ENCODE data around the gene DGKE.

DGKE gene

GRCh38 chr17:56913867-56914580 lies 80.1 kb downstream of the DGKE start, which contains the start of gene TRIM25:
TSS of gene TRIM25 (minus strand) at chr17:56914049. CDS start at chr17:56913988, 61 bp downstream.
- peak within 1 kb of the TSS; percentile 89 for H3K9ac ChIP-seq (ENCODE audit: low read length)
- peak within 1 kb of the TSS; percentile 87 for H3K4me3 ChIP-seq (ENCODE audit: low read length)
- no peaks in the 10 kb centered on the region for H3K27me3 ChIP-seq (replicated peaks; ENCODE audit: insufficient read depth, low read length)
- peak; percentile 94 for DNase-seq
- H3K4me2 ChIP-seq (ENCODE audit: low read depth, low read length): peak within 1 kb of the TSS; percentile 93
- peaks cover 53% of the 10 kb centered on the region for H3K79me2 ChIP-seq (ENCODE audit: low read length)
- H3K36me3 ChIP-seq (replicated peaks; ENCODE audit: insufficient read depth, low read length): no peaks in the 10 kb centered on the region
- peaks cover 9% of the 10 kb centered on the region for H3K4me1 ChIP-seq (ENCODE audit: low read length)
- TF ChIP-seq CTCF (IDR thresholded peaks at IDR 0.05; ENCODE audit: low read length) (no peak), EZH2 (optimal IDR thresholded peaks at IDR 0.05; ENCODE audit: low read depth, low read length) (no peak), EZH2phosphoT487 (IDR thresholded peaks at IDR 0.05; ENCODE audit: low read length) (no peak)
- H3K27ac ChIP-seq (ENCODE audit: low read length): peak within 1 kb of the TSS; percentile 82
- peaks cover 13% of the 10 kb centered on the region for H4K20me1 ChIP-seq (ENCODE audit: insufficient read depth, low read length)
- H3F3A ChIP-seq (ENCODE audit: insufficient read depth, low read length): peaks cover 21% of the 10 kb centered on the region
- H2AFZ ChIP-seq (ENCODE audit: low read length): peak within 1 kb of the TSS; percentile 67
- no peaks in the 10 kb centered on the region for H3K9me2 ChIP-seq (replicated peaks; ENCODE audit: insufficient read depth, low read length)
- H3K9me3 ChIP-seq (replicated peaks; ENCODE audit: insufficient read depth, low read length): no peaks in the 10 kb centered on the region

- Histone ChIP-seq H3K9me2 (replicated peaks; ENCODE audit: insufficient read depth, low read length) (no peaks in the 10 kb centered on the region), H3K9ac (ENCODE audit: low read length) (peak overlapping the region; percentile 89), H4K20me1 (ENCODE audit: insufficient read depth, low read length) (peaks cover 10% of the 10 kb centered on the region), H3K4me2 (ENCODE audit: low read depth, low read length) (peak overlapping the region; percentile 79), H3K27ac (ENCODE audit: low read length) (peak overlapping the region; percentile 82; the same call in 1 of the 2 replicates), H3K9me3 (replicated peaks; ENCODE audit: insufficient read depth, low read length) (no peaks in the 10 kb centered on the region), H3K79me2 (ENCODE audit: low read length) (peaks cover 46% of the 10 kb centered on the region), H3K4me1 (ENCODE audit: low read length) (peaks cover 5% of the 10 kb centered on the region), H2AFZ (ENCODE audit: low read length) (peak overlapping the region; percentile 67), H3K4me3 (ENCODE audit: low read length) (peak overlapping the region; percentile 87), H3K27me3 (replicated peaks; ENCODE audit: insufficient read depth, low read length) (no peaks in the 10 kb centered on the region), H3K36me3 (replicated peaks; ENCODE audit: insufficient read depth, low read length) (no peaks in the 10 kb centered on the region), H3F3A (ENCODE audit: insufficient read depth, low read length) (peaks cover 16% of the 10 kb centered on the region)
- no peak for DNase-seq
- TF ChIP-seq CTCF (IDR thresholded peaks at IDR 0.05; ENCODE audit: low read length) (no peak), EZH2phosphoT487 (IDR thresholded peaks at IDR 0.05; ENCODE audit: low read length) (no peak), EZH2 (optimal IDR thresholded peaks at IDR 0.05; ENCODE audit: low read depth, low read length) (no peak)
Measured at GRCh38 chr17:56914581-56915273, 80.8 kb downstream of the DGKE start.

- Histone ChIP-seq H3K4me1 (ENCODE audit: low read length) (no peaks in the 10 kb centered on the region), H3K36me3 (replicated peaks; ENCODE audit: insufficient read depth, low read length) (no peaks in the 10 kb centered on the region), H3K79me2 (ENCODE audit: low read length) (peaks cover 16% of the 10 kb centered on the region), H3F3A (ENCODE audit: insufficient read depth, low read length) (no peaks in the 10 kb centered on the region), H3K9ac (ENCODE audit: low read length) (no peak overlapping the region), H3K4me3 (ENCODE audit: low read length) (no peak overlapping the region), H3K9me3 (replicated peaks; ENCODE audit: insufficient read depth, low read length) (no peaks in the 10 kb centered on the region), H3K27ac (ENCODE audit: low read length) (no peak overlapping the region), H3K9me2 (replicated peaks; ENCODE audit: insufficient read depth, low read length) (no peaks in the 10 kb centered on the region), H3K4me2 (ENCODE audit: low read depth, low read length) (no peak overlapping the region), H4K20me1 (ENCODE audit: insufficient read depth, low read length) (no peaks in the 10 kb centered on the region), H3K27me3 (replicated peaks; ENCODE audit: insufficient read depth, low read length) (no peaks in the 10 kb centered on the region), H2AFZ (ENCODE audit: low read length) (no peak overlapping the region)
- TF ChIP-seq CTCF (IDR thresholded peaks at IDR 0.05; ENCODE audit: low read length): no peak
- TF ChIP-seq EZH2phosphoT487 (IDR thresholded peaks at IDR 0.05; ENCODE audit: low read length): no peak
- TF ChIP-seq EZH2 (optimal IDR thresholded peaks at IDR 0.05; ENCODE audit: low read depth, low read length): no peak
- no peak for DNase-seq
Measured at GRCh38 chr17:56917559-56918296, 83.8 kb downstream of the DGKE start.

Data from MM.1S (cell line).